HCT116 (cell line): ENCODE results near the gene MMAA. TPM values are rescaled to one million over a fixed set of nuclear protein-coding genes. Genes with fewer than 3 reads are reported as not detected.

Experiments
- ATAC-seq: fragments of 200-7000 bp; cut with Tn5 transposase; 2 replicates; pipeline ENCODE4 v1.9.1; 2020; ENCODE audit warnings: mild to moderate bottlenecking, moderate library complexity
- BruUV-seq: library from RNA; stranded (reverse); fragments of 400-500 nt; replicated peaks from 2 replicates; lab custom pipeline; 2021; lab: Mats Ljungman, UMichigan
- CTCF ChIA-PET: fragments of 300-600 bp; sonication (Branson Sonifier 250); formaldehyde crosslinking; loops from one replicate; lab custom pipeline; 2021; ENCODE audit warnings: antibody characterized with exemption; lab: Charles Lee
- POLR2A ChIA-PET: fragments of 300-600, 350-600 bp; sonication (Branson Sonifier 250); formaldehyde crosslinking; loops from one replicate; lab custom pipeline; 2021; ENCODE audit warnings: antibody characterized with exemption; lab: Charles Lee
- RAD21 ChIA-PET, 2 experiments: fragments of 300-600 bp; sonication (Branson Sonifier 250); formaldehyde crosslinking; loops; one replicate each; lab custom pipeline; 2023; ENCODE audit warnings: low total read pairs in 2 of 2; ENCODE audit not compliant: uncharacterized antibody in 2 of 2, unreplicated experiment in 2 of 2, low non-redundant PET in 1 of 2; lab: Charles Lee
- DNase-seq: peaks from one replicate; pipeline ENCODE4 v3.0.0-alpha.2; 2010; ENCODE audit warnings: low read depth, low spot score
- H2AFZ ChIP-seq: fragments of 200-600 bp; shearing (Covaris generic), sonication (generic); 2 replicates; pipeline ENCODE4 v1.6.1; 2017; ENCODE audit warnings: low read depth, mixed run types, mixed read lengths, antibody characterized with exemption, low read length; ENCODE audit not compliant: poor library complexity, severe bottlenecking
- H3K27ac ChIP-seq: 2 replicates; pipeline ENCODE4 v1.5.1; 2012; ENCODE audit warnings: low read depth, low read length
- H3K27me3 ChIP-seq: fragments of 200-600 bp; sonication (generic); 2 replicates; pipeline ENCODE4 v1.6.1; 2016; ENCODE audit warnings: mixed run types, low read length, mixed read lengths; ENCODE audit not compliant: insufficient read depth
- H3K36me3 ChIP-seq, 2 experiments: fragments of 200-500 bp in 1 of 2; fragments of 200-600 bp in 1 of 2; sonication (Bioruptor generic) in 1 of 2; sonication (generic) in 1 of 2; 2 replicates each; pipeline versions ENCODE4 v1.5.1 to v1.6.1; 2014 to 2016; ENCODE audit warnings: low read length in 2 of 2, inconsistent platforms in 1 of 2, mixed read lengths in 1 of 2, mixed run types in 1 of 2; ENCODE audit not compliant: insufficient read depth in 2 of 2, control insufficient read depth in 1 of 2
- H3K4me1 ChIP-seq, 2 experiments: fragments of 200-600 bp in 1 of 2; sonication (generic) in 1 of 2; 2 replicates each; pipeline versions ENCODE4 v1.5.1 to v1.6.1; 2012 to 2017; ENCODE audit warnings: low read length in 2 of 2, inconsistent platforms in 1 of 2, mild to moderate bottlenecking in 1 of 2, mixed read lengths in 1 of 2, mixed run types in 1 of 2, moderate library complexity in 1 of 2; ENCODE audit not compliant: insufficient read depth in 2 of 2, control insufficient read depth in 1 of 2
- H3K4me2 ChIP-seq: fragments of 200-600 bp; sonication (generic); 2 replicates; pipeline ENCODE4 v1.6.1; 2017; ENCODE audit warnings: mixed run types, low read length, mixed read lengths
- H3K4me3 ChIP-seq, 2 experiments: fragments of 200-600 bp in 1 of 2; sonication (generic) in 1 of 2; replicated peaks in 1 of 2; 2 replicates each; pipeline ENCODE4 v1.5.1; 2011 to 2016; ENCODE audit warnings: low read length in 2 of 2, control low read depth in 1 of 2, low read depth in 1 of 2, mild to moderate bottlenecking in 1 of 2, mixed read lengths in 1 of 2, mixed run types in 1 of 2
- H3K79me2 ChIP-seq: fragments of 200-600 bp; sonication (generic); 2 replicates; pipeline ENCODE4 v1.6.1; 2017; ENCODE audit warnings: mild to moderate bottlenecking, mixed run types, low read length, moderate library complexity, mixed read lengths; ENCODE audit not compliant: insufficient read depth
- H3K9ac ChIP-seq: fragments of 200-600 bp; sonication (generic); 2 replicates; pipeline ENCODE4 v1.6.1; 2016; ENCODE audit warnings: low read length, mixed read lengths
- H3K9me2 ChIP-seq: fragments of 200-600 bp; sonication (generic), shearing (Covaris generic); 2 replicates; pipeline ENCODE4 v1.6.1; 2017; ENCODE audit warnings: mixed run types, mild to moderate bottlenecking, moderate library complexity; ENCODE audit not compliant: insufficient read depth
- H3K9me3 ChIP-seq, 2 experiments: fragments of 200-500 bp in 1 of 2; fragments of 200-600 bp in 1 of 2; sonication (Bioruptor generic) in 1 of 2; sonication (generic) in 1 of 2; 2 replicates each; pipeline ENCODE4 v1.6.1; 2014 to 2017; ENCODE audit warnings: low read length in 2 of 2, mixed read lengths in 2 of 2, inconsistent platforms in 1 of 2, low read depth in 1 of 2, mild to moderate bottlenecking in 1 of 2, mixed run types in 1 of 2, moderate library complexity in 1 of 2; ENCODE audit not compliant: control insufficient read depth in 1 of 2, insufficient read depth in 1 of 2
- H4K20me1 ChIP-seq: fragments of 200-600 bp; sonication (generic), shearing (Covaris generic); 2 replicates; pipeline ENCODE4 v1.6.1; 2017; ENCODE audit warnings: mixed run types, mild to moderate bottlenecking, moderate library complexity; ENCODE audit not compliant: insufficient read depth
- CBX3 ChIP-seq: IDR thresholded peaks from 2 replicates; pipeline ENCODE4 v1.6.1; 2012; ENCODE audit warnings: low read depth
- CEBPB ChIP-seq: IDR thresholded peaks from 2 replicates; pipeline ENCODE4 v1.6.1; 2012; ENCODE audit warnings: low read depth
- EZH2 ChIP-seq: fragments of 200-600 bp; sonication (generic); IDR thresholded peaks from 2 replicates; pipeline ENCODE4 v1.6.1; 2017; ENCODE audit warnings: antibody characterized with exemption, mixed run types
- EZH2phosphoT487 ChIP-seq: fragments of 200-600 bp; IDR thresholded peaks from 2 replicates; pipeline ENCODE4 v1.6.1; 2018; ENCODE audit warnings: antibody characterized with exemption, borderline replicate concordance
- JUND ChIP-seq: IDR thresholded peaks from 2 replicates; pipeline ENCODE4 v1.6.1; 2012
- MAX ChIP-seq: IDR thresholded peaks from 2 replicates; pipeline ENCODE4 v1.6.1; 2012
- POLR2AphosphoS5 ChIP-seq: IDR thresholded peaks from 2 replicates; pipeline ENCODE4 v1.6.1; 2011; ENCODE audit warnings: mild to moderate bottlenecking, low read depth, low read length, moderate library complexity
- REST ChIP-seq: IDR thresholded peaks from 2 replicates; pipeline ENCODE4 v1.6.1; 2012; ENCODE audit warnings: low read depth
- SIN3A ChIP-seq: IDR thresholded peaks from 2 replicates; pipeline ENCODE4 v1.6.1; 2012; ENCODE audit warnings: low read depth
- TCF7L2 ChIP-seq: IDR thresholded peaks from 2 replicates; pipeline ENCODE4 v1.7.0; 2011; ENCODE audit warnings: borderline replicate concordance, inconsistent platforms; ENCODE audit not compliant: insufficient read depth, insufficient read length; ENCODE audit errors: extremely low read depth
- YY1 ChIP-seq: IDR thresholded peaks from 2 replicates; pipeline ENCODE4 v1.6.1; 2011; ENCODE audit warnings: low read length, low read depth, moderate library complexity, mild to moderate bottlenecking; ENCODE audit not compliant: insufficient replicate concordance; ENCODE audit errors: extremely low read depth
- ZBTB33 ChIP-seq: IDR thresholded peaks from 2 replicates; pipeline ENCODE4 v1.6.1; 2011; ENCODE audit warnings: mild to moderate bottlenecking, low read length, moderate library complexity; ENCODE audit not compliant: insufficient replicate concordance; ENCODE audit errors: extremely low read depth
- ZFX ChIP-seq: fragments of 450-650 bp; IDR thresholded peaks from 2 replicates; pipeline ENCODE4 v1.6.1; 2017
- intact Hi-C: fragments of 100-400 bp; cut with micrococcal nuclease; formaldehyde crosslinking; loops from 2 replicates; pipeline ENCODE4 v1.10.0; 2022
- total RNA-seq: library from RNA; stranded (reverse); gene quantifications from one replicate; pipeline ENCODE4 v1.2.1, GENCODE V29; 2021; ENCODE audit not compliant: unreplicated experiment

Gene MMAA
- total RNA-seq, 1 experiment from 2014 or later, result 3.6 TPM

- intact Hi-C loops, result no loop called here
- Histone ChIP-seq H3K4me2 (no peak overlapping the region), H3K4me1 (no peaks in the 10 kb centered on the region), H3K9me2 (no peaks in the 10 kb centered on the region), H3K9ac (no peak overlapping the region), H3K27ac (no peak overlapping the region), H3K79me2 (no peaks in the 10 kb centered on the region), H4K20me1 (no peaks in the 10 kb centered on the region), H3K9me3 (no peaks in the 10 kb centered on the region), H3K27me3 (no peaks in the 10 kb centered on the region), H2AFZ (no peak overlapping the region), H3K36me3 (no peaks in the 10 kb centered on the region), H3K4me3 (no peak overlapping the region)
- no peak for ATAC-seq
- ChIA-PET CTCF (no interaction called here), POLR2A (no interaction called here), RAD21 (no interaction called here)
- no peak for TF ChIP-seq POLR2AphosphoS5
- no peak for TF ChIP-seq YY1
- TF ChIP-seq SIN3A, result no peak
- TF ChIP-seq EZH2phosphoT487, result no peak
- no peak for TF ChIP-seq ZFX
- TF ChIP-seq CBX3, result no peak
- no peak for TF ChIP-seq TCF7L2
- no peak for TF ChIP-seq ZBTB33
- no TSS peak for BruUV-seq
- DNase-seq, result no peak
These were observed 15.9 kb downstream of the MMAA start for GRCh38 chr4:145635117-145635516.

- no peak overlapping the region for H2AFZ ChIP-seq
- BruUV-seq, result no TSS peak
- ATAC-seq, result no peak
These were observed 16.4 kb downstream of the MMAA start for GRCh38 chr4:145635630-145636029.

More at GRCh38 chr4:145635630-145636029, 16.4 kb downstream of the MMAA start:
- Histone ChIP-seq H3K4me1 (no peaks in the 10 kb centered on the region), H3K4me2 (no peak overlapping the region), H3K27me3 (no peaks in the 10 kb centered on the region), H3K9ac (no peak overlapping the region), H3K27ac (no peak overlapping the region), H3K9me3 (no peaks in the 10 kb centered on the region), H3K4me3 (no peak overlapping the region), H3K79me2 (no peaks in the 10 kb centered on the region), H4K20me1 (no peaks in the 10 kb centered on the region), H3K9me2 (no peaks in the 10 kb centered on the region), H3K36me3 (no peaks in the 10 kb centered on the region)
- TF ChIP-seq MAX, result no peak
- TF ChIP-seq EZH2phosphoT487, result no peak
- no peak for TF ChIP-seq JUND
- no peak for TF ChIP-seq EZH2
- TF ChIP-seq REST, result no peak
- TF ChIP-seq CEBPB, result no peak
- POLR2A ChIA-PET, result no interaction called here
- no peak for DNase-seq
- intact Hi-C loops, result no loop called here
- RAD21 ChIA-PET, result no interaction called here
- CTCF ChIA-PET, result no interaction called here
